ENCODE results near the gene E4F1.
"Not testable (repeated sequence)": the region's sequence is repeated elsewhere in the genome, so short reads cannot be mapped to it uniquely, and the experiment has no call there.

Gene E4F1

GRCh38 chr16:2238838-2239675, 15.7 kb downstream of the E4F1 start:
- peak overlapping the region; percentile 57 for H3K27ac ChIP-seq
- ChIA-PET CTCF (interaction anchor here (0.5 kb wide), 1 partner anchor 52 kb away, joined by 3 read pairs; no protein-coding TSS in a partner anchor), POLR2A (ENCODE audit: low non-redundant PET) (interaction anchor here (1.6 kb wide), 1 partner anchor 44 kb away, joined by 3 read pairs; no protein-coding TSS in a partner anchor)
- no peak for TF ChIP-seq CTCF (conservative IDR thresholded peaks at IDR 0.05; ENCODE audit: low read depth)
- DNase-seq (ENCODE audit: low spot score) = no peak

- H3K27ac ChIP-seq = peak overlapping the region; percentile 57
- CTCF ChIA-PET = interaction anchor here (0.7 kb wide), 1 partner anchor 237 kb away, joined by 4 read pairs; no protein-coding TSS in a partner anchor
These were observed 16.9 kb downstream of the E4F1 start for GRCh38 chr16:2240331-2240730.

GRCh38 chr16:2242598-2242997, 19.2 kb downstream of the E4F1 start:
- CTCF ChIA-PET = interaction anchor here (0.6 to 0.7 kb wide), 2 partner anchors 172 to 606 kb away, joined by 3 read pairs; no protein-coding TSS in a partner anchor
- POLR2A ChIA-PET (ENCODE audit: low non-redundant PET) = no interaction called here

More at GRCh38 chr16:2240331-2240730, 16.9 kb downstream of the E4F1 start:
- DNase-seq (ENCODE audit: low spot score); POLR2A ChIA-PET (ENCODE audit: low non-redundant PET): not testable (repeated sequence)

GRCh38 chr16:2243031-2243528, 19.7 kb downstream of the E4F1 start:
- ChIA-PET CTCF (interaction anchor here (0.6 to 0.7 kb wide), 2 partner anchors 171 to 606 kb away, joined by 3 read pairs; no protein-coding TSS in a partner anchor), POLR2A (ENCODE audit: low non-redundant PET) (no interaction called here)
- no peak for TF ChIP-seq CTCF (conservative IDR thresholded peaks at IDR 0.05; ENCODE audit: low read depth)
- no peak for DNase-seq (ENCODE audit: low spot score)
- H3K27ac ChIP-seq = peak overlapping the region; percentile 21; the same call in 1 of the 2 replicates

More at GRCh38 chr16:2242598-2242997, 19.2 kb downstream of the E4F1 start:
- DNase-seq (ENCODE audit: low spot score) = no peak
- no peak for TF ChIP-seq CTCF (conservative IDR thresholded peaks at IDR 0.05; ENCODE audit: low read depth)
- peak overlapping the region; percentile 19; the same call in 1 of the 2 replicates for H3K27ac ChIP-seq

- CTCF ChIA-PET = no interaction called here
- no peak for DNase-seq (ENCODE audit: low spot score)
- POLR2A ChIA-PET (ENCODE audit: low non-redundant PET) = no interaction called here
- H3K27ac ChIP-seq = peak overlapping the region; percentile 21; the same call in 1 of the 2 replicates
- no peak for TF ChIP-seq CTCF (conservative IDR thresholded peaks at IDR 0.05; ENCODE audit: low read depth)
These were observed 20.4 kb downstream of the E4F1 start for GRCh38 chr16:2243781-2244180.

- CTCF ChIA-PET = no interaction called here
- TF ChIP-seq CTCF (conservative IDR thresholded peaks at IDR 0.05; ENCODE audit: low read depth) = no peak
- peak overlapping the region; percentile 21 for H3K27ac ChIP-seq
- DNase-seq (ENCODE audit: low spot score) = no peak
- POLR2A ChIA-PET (ENCODE audit: low non-redundant PET) = no interaction called here
These were observed 20.9 kb downstream of the E4F1 start for GRCh38 chr16:2244301-2244700.
